HuH-7 (cell line): ENCODE results near the gene ASS1.

Source experiments
- DNase-seq: peaks from one replicate; pipeline ENCODE4 v3.0.0; 2011; ENCODE audit warnings: low spot score

Gene ASS1

GRCh38 chr9:130532426-130533080 lies 87.8 kb downstream of the ASS1 start:
- no peak for DNase-seq

- DNase-seq, result no peak
These were observed 91.2 kb downstream of the ASS1 start for GRCh38 chr9:130535818-130536521.

GRCh38 chr9:130536701-130537107 lies 91.9 kb downstream of the ASS1 start:
- DNase-seq, result no peak

GRCh38 chr9:130537346-130538050 lies 92.7 kb downstream of the ASS1 start:
- no peak for DNase-seq

GRCh38 chr9:130539420-130540223 lies 94.9 kb downstream of the ASS1 start:
- DNase-seq, result no peak

- DNase-seq, result no peak
These were observed 96.8 kb downstream of the ASS1 start for GRCh38 chr9:130541533-130541932.

- no peak for DNase-seq
These were observed 97.3 kb downstream of the ASS1 start for GRCh38 chr9:130542038-130542437.

- DNase-seq, result no peak
These were observed 97.9 kb downstream of the ASS1 start for GRCh38 chr9:130542457-130543228.

- DNase-seq, result no peak
These were observed 98.6 kb downstream of the ASS1 start for GRCh38 chr9:130543368-130543767.

- DNase-seq, result no peak
These were observed 99.1 kb downstream of the ASS1 start for GRCh38 chr9:130543859-130544258.

- no peak for DNase-seq
These were observed 99.6 kb downstream of the ASS1 start for GRCh38 chr9:130544364-130544763.

- no peak for DNase-seq
These were observed 103.3 kb downstream of the ASS1 start for GRCh38 chr9:130548103-130548502.

- no peak for DNase-seq
These were observed 104.5 kb downstream of the ASS1 start for GRCh38 chr9:130549093-130549735.
